COLO829 (cell line): ENCODE measurements around the gene CLDN17.

Experiments
- DNase-seq: peaks from one replicate; pipeline ENCODE4 v3.0.0; 2012; ENCODE audit warnings: low spot score

CLDN17 gene

GRCh38 chr21:30166705-30167104 is at the start of gene CLDN17:
Gene CLDN17, minus strand, starts transcription at chr21:30166805. Its CDS starts 188 bp downstream, at chr21:30166617.
- no peak for DNase-seq

GRCh38 chr21:30216041-30216723 is 49.6 kb upstream of the CLDN17 start, which contains the start of gene CLDN8:
Gene CLDN8, minus strand, starts transcription at chr21:30216097. Its CDS starts 172 bp downstream, at chr21:30215925.
- DNase-seq = no peak

GRCh38 chr21:30211071-30211470 is 44.5 kb upstream of the CLDN17 start:
- DNase-seq = no peak

- DNase-seq = peak; percentile 44
These were observed 43.0 kb upstream of the CLDN17 start for GRCh38 chr21:30209601-30210000.

- DNase-seq = peak; percentile 45
These were observed 40.6 kb upstream of the CLDN17 start for GRCh38 chr21:30207252-30207579.

- DNase-seq = peak; percentile 52
These were observed 40.1 kb upstream of the CLDN17 start for GRCh38 chr21:30206551-30207251.

- DNase-seq = no peak
These were observed 33.4 kb upstream of the CLDN17 start for GRCh38 chr21:30200000-30200399.

GRCh38 chr21:30194701-30195299 is 28.2 kb upstream of the CLDN17 start:
- DNase-seq = peak; percentile 46

- no peak for DNase-seq
These were observed 26.6 kb upstream of the CLDN17 start for GRCh38 chr21:30193201-30193600.

GRCh38 chr21:30190554-30190953 is 23.9 kb upstream of the CLDN17 start:
- DNase-seq = no peak

- DNase-seq = no peak
These were observed 23.2 kb upstream of the CLDN17 start for GRCh38 chr21:30189773-30190172.

- DNase-seq = no peak
These were observed 19.6 kb upstream of the CLDN17 start for GRCh38 chr21:30186242-30186641.

GRCh38 chr21:30168086-30168485 is 1.5 kb upstream of the CLDN17 start:
- DNase-seq = peak; percentile 13

GRCh38 chr21:30166171-30166570 is 434 bp downstream of the CLDN17 start:
- DNase-seq = no peak

GRCh38 chr21:30164796-30165195 is 1.8 kb downstream of the CLDN17 start:
- no peak for DNase-seq

- no peak for DNase-seq
These were observed 12.8 kb downstream of the CLDN17 start for GRCh38 chr21:30153697-30154340.

- no peak for DNase-seq
These were observed 13.8 kb downstream of the CLDN17 start for GRCh38 chr21:30152792-30153191.

GRCh38 chr21:30148906-30149305 is 17.7 kb downstream of the CLDN17 start:
- no peak for DNase-seq

- DNase-seq = no peak
These were observed 19.9 kb downstream of the CLDN17 start for GRCh38 chr21:30146558-30147282.

GRCh38 chr21:30138483-30138882 is 28.1 kb downstream of the CLDN17 start:
- no peak for DNase-seq

- no peak for DNase-seq
These were observed 37.4 kb downstream of the CLDN17 start for GRCh38 chr21:30129246-30129645.

- no peak for DNase-seq
These were observed 40.0 kb downstream of the CLDN17 start for GRCh38 chr21:30126576-30126975.
